ENCODE results near the gene BEND7. TPM values are rescaled to one million over a fixed set of nuclear protein-coding genes. Genes with fewer than 3 reads are reported as not detected.

The BEND7 gene
- polyA plus RNA-seq, 1 of the 3 experiments (the other 2 are of a cell fraction) = 9.2 TPM

GRCh38 chr10:13563481-13564445 is 34.9 kb upstream of the BEND7 start:
- Histone ChIP-seq H3K9ac (no peak overlapping the region), H3K27me3 (ENCODE audit: insufficient read depth) (no peaks in the 10 kb centered on the region; the same call in 1 of the 2 replicates), H3K4me2 (no peak overlapping the region), H3K4me1 (ENCODE audit: control insufficient read depth in 1 of 2, insufficient read depth in 2 of 2, low read depth in 1 of 2, low read length in 1 of 2) (0 out of 4 replicates have a peak, but pooled peaks cover 0 to 4% of the 10 kb centered on the region in 2 experiments), H3K27ac (ENCODE audit: low read depth in 2 of 2, low read length in 1 of 2) (no peak overlapping the region), H3F3A (replicated peaks; ENCODE audit: insufficient read depth) (no peaks in the 10 kb centered on the region), H2AFZ (ENCODE audit: low read depth) (no peak overlapping the region), H3K4me3 (ENCODE audit: low read depth in 2 of 2, low read length in 1 of 2) (no peak overlapping the region), H3K79me2 (ENCODE audit: insufficient read depth) (no peaks in the 10 kb centered on the region), H3K9me3 (no peaks in the 10 kb centered on the region), H3K9me2 (no peaks in the 10 kb centered on the region), H4K20me1 (ENCODE audit: insufficient read depth) (no peaks in the 10 kb centered on the region), H3K36me3 (replicated peaks in 1 of 2; ENCODE audit: control insufficient read depth in 1 of 2, insufficient read depth in 2 of 2, low read length in 1 of 2) (no peaks in the 10 kb centered on the region)
- no peak for DNase-seq
- TF ChIP-seq, protein P1, sequence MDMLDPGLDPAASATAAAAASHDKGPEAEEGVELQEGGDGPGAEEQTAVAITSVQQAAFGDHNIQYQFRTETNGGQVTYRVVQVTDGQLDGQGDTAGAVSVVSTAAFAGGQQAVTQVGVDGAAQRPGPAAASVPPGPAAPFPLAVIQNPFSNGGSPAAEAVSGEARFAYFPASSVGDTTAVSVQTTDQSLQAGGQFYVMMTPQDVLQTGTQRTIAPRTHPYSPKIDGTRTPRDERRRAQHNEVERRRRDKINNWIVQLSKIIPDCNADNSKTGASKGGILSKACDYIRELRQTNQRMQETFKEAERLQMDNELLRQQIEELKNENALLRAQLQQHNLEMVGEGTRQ (IDR thresholded peaks at IDR 0.05; ENCODE audit: borderline replicate concordance, low read depth, low read length) = no peak
- TF ChIP-seq RXRA (IDR thresholded peaks at IDR 0.05; ENCODE audit: borderline replicate concordance, low read depth) (no peak), EZH2phosphoT487 (IDR thresholded peaks at IDR 0.05; ENCODE audit: borderline replicate concordance, low read depth) (no peak), POLR2AphosphoS5 (IDR thresholded peaks at IDR 0.05; ENCODE audit: low read depth, low read length) (no peak), ELF1 (IDR thresholded peaks at IDR 0.05) (no peak)
- ChIA-PET CTCF (interaction anchor here (1.1 kb wide), 1 partner anchor 27 kb away, joined by 4 read pairs; no protein-coding TSS in a partner anchor), POLR2A (no interaction called here)
- WGBS (ENCODE audit: low lambda C conversion rate) = 65% methylated on average over 11 of the region's 11 CpGs

GRCh38 chr10:13560597-13560996 is 31.8 kb upstream of the BEND7 start:
- H3K9me2 ChIP-seq = no peaks in the 10 kb centered on the region
- no peaks in the 10 kb centered on the region for H3K79me2 ChIP-seq (ENCODE audit: insufficient read depth)
- TF ChIP-seq IRF3 (IDR thresholded peaks at IDR 0.05; ENCODE audit: low read depth, low read length) (no peak), EZH2phosphoT487 (IDR thresholded peaks at IDR 0.05; ENCODE audit: borderline replicate concordance, low read depth) (no peak), RCOR1 (IDR thresholded peaks at IDR 0.05; ENCODE audit: low read length) (no peak), EP300 (IDR thresholded peaks at IDR 0.05; ENCODE audit: borderline replicate concordance in 1 of 2, low read depth in 1 of 2, low read length in 1 of 2) (no peak), RFX5 (IDR thresholded peaks at IDR 0.05; ENCODE audit: low read length) (no peak), MAX (IDR thresholded peaks at IDR 0.05; ENCODE audit: low read depth) (no peak), RAD21 (IDR thresholded peaks at IDR 0.05; ENCODE audit: low read length) (no peak), TEAD4 (IDR thresholded peaks at IDR 0.05; ENCODE audit: borderline replicate concordance, insufficient read depth) (no peak), REST (IDR thresholded peaks at IDR 0.05; ENCODE audit: low read depth, low read length) (no peak), FOXM1 (IDR thresholded peaks at IDR 0.05; ENCODE audit: low read depth) (no peak), SIN3A (IDR thresholded peaks at IDR 0.05; ENCODE audit: borderline replicate concordance, low read depth, low read length) (no peak), POLR2AphosphoS5 (IDR thresholded peaks at IDR 0.05; ENCODE audit: low read depth, low read length) (no peak), PBX3 (IDR thresholded peaks at IDR 0.05) (no peak)
- H2AFZ ChIP-seq (ENCODE audit: low read depth) = no peak overlapping the region
- no peak overlapping the region for H3K27ac ChIP-seq (ENCODE audit: low read depth in 2 of 2, low read length in 1 of 2)
- no peak overlapping the region for H3K4me2 ChIP-seq
- H3K9me3 ChIP-seq = no peaks in the 10 kb centered on the region
- POLR2A ChIA-PET = no interaction called here
- H3F3A ChIP-seq (replicated peaks; ENCODE audit: insufficient read depth) = no peaks in the 10 kb centered on the region
- no peaks in the 10 kb centered on the region for H4K20me1 ChIP-seq (ENCODE audit: insufficient read depth)
- CTCF ChIA-PET = no interaction called here
- H3K4me1 ChIP-seq (ENCODE audit: control insufficient read depth in 1 of 2, insufficient read depth in 2 of 2, low read depth in 1 of 2, low read length in 1 of 2) = 0 out of 4 replicates have a peak, but pooled peaks cover 0 to 4% of the 10 kb centered on the region in 2 experiments
- H3K4me3 ChIP-seq (ENCODE audit: low read depth in 2 of 2, low read length in 1 of 2) = no peak overlapping the region
- H3K9ac ChIP-seq = no peak overlapping the region
- DNase-seq = no peak
- H3K36me3 ChIP-seq (replicated peaks in 1 of 2; ENCODE audit: control insufficient read depth in 1 of 2, insufficient read depth in 2 of 2, low read length in 1 of 2) = no peaks in the 10 kb centered on the region
- H3K27me3 ChIP-seq (ENCODE audit: insufficient read depth) = no peaks in the 10 kb centered on the region; the same call in 1 of the 2 replicates
